GM19035 (cell line): ENCODE data around the gene GPRC6A.
"Not testable (repeated sequence)": the region's sequence is repeated elsewhere in the genome, so short reads cannot be mapped to it uniquely, and the experiment has no call there.

Experiments used
- ATAC-seq: cut with Tn5 transposase; IDR thresholded peaks from one replicate; pipeline ENCODE4 v1.9.1; 2021; ENCODE audit not compliant: unreplicated experiment

The GPRC6A gene, protein sequence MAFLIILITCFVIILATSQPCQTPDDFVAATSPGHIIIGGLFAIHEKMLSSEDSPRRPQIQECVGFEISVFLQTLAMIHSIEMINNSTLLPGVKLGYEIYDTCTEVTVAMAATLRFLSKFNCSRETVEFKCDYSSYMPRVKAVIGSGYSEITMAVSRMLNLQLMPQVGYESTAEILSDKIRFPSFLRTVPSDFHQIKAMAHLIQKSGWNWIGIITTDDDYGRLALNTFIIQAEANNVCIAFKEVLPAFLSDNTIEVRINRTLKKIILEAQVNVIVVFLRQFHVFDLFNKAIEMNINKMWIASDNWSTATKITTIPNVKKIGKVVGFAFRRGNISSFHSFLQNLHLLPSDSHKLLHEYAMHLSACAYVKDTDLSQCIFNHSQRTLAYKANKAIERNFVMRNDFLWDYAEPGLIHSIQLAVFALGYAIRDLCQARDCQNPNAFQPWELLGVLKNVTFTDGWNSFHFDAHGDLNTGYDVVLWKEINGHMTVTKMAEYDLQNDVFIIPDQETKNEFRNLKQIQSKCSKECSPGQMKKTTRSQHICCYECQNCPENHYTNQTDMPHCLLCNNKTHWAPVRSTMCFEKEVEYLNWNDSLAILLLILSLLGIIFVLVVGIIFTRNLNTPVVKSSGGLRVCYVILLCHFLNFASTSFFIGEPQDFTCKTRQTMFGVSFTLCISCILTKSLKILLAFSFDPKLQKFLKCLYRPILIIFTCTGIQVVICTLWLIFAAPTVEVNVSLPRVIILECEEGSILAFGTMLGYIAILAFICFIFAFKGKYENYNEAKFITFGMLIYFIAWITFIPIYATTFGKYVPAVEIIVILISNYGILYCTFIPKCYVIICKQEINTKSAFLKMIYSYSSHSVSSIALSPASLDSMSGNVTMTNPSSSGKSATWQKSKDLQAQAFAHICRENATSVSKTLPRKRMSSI

GRCh38 chr6:116828983-116829382, at the start of gene GPRC6A:
TSS of gene GPRC6A (minus strand) at chr6:116829083. CDS start at chr6:116829013, 70 bp downstream.
- no peak for ATAC-seq

- no peak for ATAC-seq
These were observed 48.9 kb upstream of the GPRC6A start for GRCh38 chr6:116877743-116878142.

GRCh38 chr6:116876635-116877611, 48.0 kb upstream of the GPRC6A start, which contains the start of gene RFX6:
TSS of gene RFX6 (plus strand) at chr6:116877242. CDS start at chr6:116877276, 34 bp downstream.
- no peak for ATAC-seq

DNA sequence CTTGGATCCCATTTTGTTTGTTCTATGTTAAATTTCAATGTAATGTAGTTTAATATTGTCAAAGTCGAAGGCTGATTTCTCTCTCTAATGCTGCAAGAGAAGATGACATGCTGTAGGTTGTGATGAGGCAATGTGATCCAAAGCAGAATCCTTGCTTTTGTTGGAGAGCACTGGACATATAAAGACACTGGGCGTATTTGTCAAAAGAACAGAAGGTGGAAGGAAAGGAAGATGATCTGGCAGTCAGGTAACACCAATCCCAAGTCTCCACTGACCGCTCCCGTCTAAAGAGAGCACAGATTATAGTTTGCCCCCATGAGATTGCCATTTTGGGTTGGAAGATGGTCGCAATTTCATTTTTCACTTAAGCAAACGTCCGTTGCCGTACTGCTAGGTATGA, 47.2 kb upstream of the GPRC6A start:
- no peak for ATAC-seq

- no peak for ATAC-seq
These were observed 43.9 kb upstream of the GPRC6A start for GRCh38 chr6:116872771-116873170.

GRCh38 chr6:116866281-116866871, 37.5 kb upstream of the GPRC6A start:
- ATAC-seq: peak; percentile 75

- ATAC-seq: no peak
These were observed 30.4 kb upstream of the GPRC6A start for GRCh38 chr6:116859264-116859663.

GRCh38 chr6:116858060-116858459, 29.2 kb upstream of the GPRC6A start:
- no peak for ATAC-seq

DNA sequence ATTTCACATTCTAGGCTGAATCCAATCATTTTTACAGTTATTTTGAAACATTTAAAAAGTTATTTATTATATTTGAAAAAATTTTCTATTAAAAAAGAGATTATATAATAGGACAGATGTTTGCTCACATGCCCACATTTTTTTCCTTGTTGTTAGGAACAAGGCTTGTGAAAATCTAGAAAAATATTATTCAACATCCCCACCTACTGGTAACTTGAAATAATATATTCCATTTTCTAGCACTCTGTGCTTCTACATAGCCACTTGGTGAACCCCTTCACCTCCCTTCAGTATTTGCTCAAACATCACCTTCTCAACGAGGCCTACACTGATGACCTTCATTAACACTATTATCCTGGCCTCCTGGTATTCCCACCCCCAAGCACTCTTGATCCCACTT, 18.3 kb upstream of the GPRC6A start:
- peak; percentile 55 for ATAC-seq

- ATAC-seq: no peak
These were observed 13.6 kb upstream of the GPRC6A start for GRCh38 chr6:116842459-116842858.

- no peak for ATAC-seq
These were observed 11.2 kb upstream of the GPRC6A start for GRCh38 chr6:116840091-116840490.

- no peak for ATAC-seq
These were observed 7.9 kb upstream of the GPRC6A start for GRCh38 chr6:116836606-116837342.

GRCh38 chr6:116834526-116834925, 5.6 kb upstream of the GPRC6A start:
- not testable (repeated sequence) for ATAC-seq

GRCh38 chr6:116827561-116828240, 1.2 kb downstream of the GPRC6A start:
- no peak for ATAC-seq

- not testable (repeated sequence) for ATAC-seq
These were observed 12.5 kb downstream of the GPRC6A start for GRCh38 chr6:116816336-116816735.

DNA sequence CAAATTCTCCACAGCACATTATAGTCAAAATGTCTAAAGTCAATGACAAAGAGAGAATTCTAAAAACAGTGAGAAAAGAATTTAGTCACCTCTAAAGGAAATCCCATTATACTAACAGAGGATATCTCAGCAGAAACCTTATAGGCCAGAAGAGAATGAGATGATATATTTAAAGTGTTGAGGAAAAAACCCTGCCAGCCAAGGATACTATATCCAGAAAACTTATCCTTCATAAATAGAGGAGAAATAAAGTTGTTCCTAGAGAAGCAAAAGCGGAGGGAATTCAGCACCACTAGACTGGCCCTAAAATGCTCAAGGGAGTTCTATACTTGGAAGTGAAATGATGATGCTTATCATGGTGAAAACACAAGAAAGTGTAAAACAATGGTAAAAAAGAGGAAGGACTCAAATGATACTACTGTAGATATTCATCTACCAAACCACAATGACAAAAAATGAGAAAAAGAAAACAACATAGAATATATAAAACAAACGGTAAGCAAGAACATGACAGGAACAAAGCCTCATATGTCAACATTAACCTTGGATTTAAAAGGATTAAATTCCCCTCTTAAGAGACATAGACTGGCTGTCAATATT, 16.7 kb downstream of the GPRC6A start:
- ATAC-seq: no peak

- ATAC-seq: no peak
These were observed 26.9 kb downstream of the GPRC6A start for GRCh38 chr6:116801971-116802370.

GRCh38 chr6:116799945-116800344, 28.9 kb downstream of the GPRC6A start:
- no peak for ATAC-seq
